ENCODE data around the gene YBEY.

The YBEY gene

DNA sequence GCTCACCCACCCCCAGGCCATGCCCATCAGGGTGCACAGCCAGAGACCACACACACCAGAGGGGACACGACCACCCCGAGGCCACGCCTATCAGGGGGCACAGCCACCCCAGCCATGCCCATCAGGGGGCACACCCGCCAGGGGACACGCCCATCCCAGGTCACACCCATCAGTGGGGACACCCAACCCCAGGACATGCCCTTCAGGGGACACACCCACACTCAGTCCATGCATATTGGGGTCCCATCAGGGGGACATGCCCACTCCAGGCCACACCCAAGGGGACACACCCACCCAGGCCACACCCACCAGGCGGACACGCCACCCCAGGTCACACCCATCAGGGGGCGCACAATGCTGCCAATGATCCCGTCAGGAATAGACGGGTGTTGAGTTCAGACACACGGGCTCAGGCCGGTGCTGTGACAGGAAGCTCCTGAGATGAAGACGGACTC, 21.4 kb upstream of the YBEY start:
- no peak for DNase-seq (ENCODE audit: low read depth in 2 of 2)

DNA sequence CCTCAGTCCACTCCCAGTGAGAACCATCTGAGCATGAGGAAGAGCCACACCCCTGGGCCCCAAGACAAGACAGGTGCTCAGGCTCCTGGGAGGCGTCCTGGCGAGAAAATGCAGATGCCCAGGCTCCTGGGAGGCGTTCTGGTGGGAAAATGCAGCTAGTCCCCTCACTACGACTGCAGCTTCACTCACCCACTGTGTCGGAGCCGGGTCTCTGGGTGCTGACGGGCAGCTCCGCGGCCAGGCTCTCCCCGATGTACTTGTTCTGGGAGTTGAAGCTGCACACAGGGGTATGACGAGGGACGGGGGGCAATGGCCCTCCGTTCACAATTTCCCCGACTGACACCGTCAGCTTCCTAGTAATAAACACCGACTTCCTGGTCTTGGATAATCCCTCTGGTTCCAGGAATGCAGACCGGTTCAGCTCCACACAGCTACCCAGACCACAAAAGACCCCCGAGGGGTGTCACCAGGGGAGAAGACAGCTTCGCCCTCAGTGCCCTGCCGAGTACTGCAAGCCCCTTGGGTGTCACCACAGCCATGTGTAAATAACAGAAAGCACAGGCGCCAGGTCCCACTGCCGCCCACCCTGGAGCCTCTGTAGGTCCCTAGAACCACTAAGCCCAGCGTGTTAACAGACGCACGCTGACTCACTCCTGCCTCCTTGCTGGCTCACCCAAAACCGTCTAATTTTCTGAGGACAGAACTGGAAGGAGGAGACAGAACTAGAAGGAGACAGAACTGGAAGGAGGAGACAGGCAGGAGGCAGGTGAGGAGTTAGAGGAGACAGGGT, 20.2 kb upstream of the YBEY start:
- DNase-seq (ENCODE audit: low read depth in 2 of 2), result no peak

DNA sequence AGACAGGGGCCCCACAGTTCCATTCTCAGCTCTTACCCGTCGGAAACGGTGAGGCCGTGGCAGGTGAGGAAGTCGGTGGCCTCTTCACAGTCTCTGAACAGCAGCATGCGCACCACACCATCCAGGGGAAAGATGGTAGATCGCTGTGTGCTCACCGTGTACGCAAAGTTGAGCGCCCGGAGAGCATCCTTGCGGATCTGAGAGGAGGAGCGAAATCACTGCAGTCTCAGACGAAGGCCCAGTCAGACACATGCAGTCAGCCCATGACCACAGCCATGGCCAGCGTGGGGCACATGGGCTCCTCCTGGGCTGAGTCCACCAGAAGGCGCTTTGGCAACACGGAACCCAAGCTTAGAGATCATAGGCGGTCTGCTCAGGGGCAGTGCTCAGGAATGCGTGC, 19.2 kb upstream of the YBEY start:
- no peak for DNase-seq (ENCODE audit: low read depth in 2 of 2)

DNA sequence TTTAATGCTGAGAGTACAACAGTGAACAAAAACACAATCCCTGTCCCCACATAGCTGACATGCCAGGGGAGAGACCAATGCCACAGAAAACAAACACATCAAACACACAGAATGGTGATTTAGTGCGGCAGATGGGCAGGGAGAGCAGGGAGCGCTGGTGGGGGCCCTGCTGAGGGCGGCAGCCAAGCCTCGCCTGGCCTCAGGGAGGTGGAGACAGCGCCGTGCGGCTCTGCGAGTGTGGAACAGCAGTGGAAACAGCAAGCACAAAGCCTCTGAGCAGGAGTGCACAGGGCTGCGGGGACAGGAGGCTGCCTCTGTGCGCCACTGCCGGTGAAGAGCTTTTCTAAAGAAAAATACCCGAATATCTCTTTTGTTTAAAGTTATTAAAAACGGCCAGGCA, 17.8 kb upstream of the YBEY start:
- DNase-seq (ENCODE audit: low read depth in 2 of 2), result no peak

DNA sequence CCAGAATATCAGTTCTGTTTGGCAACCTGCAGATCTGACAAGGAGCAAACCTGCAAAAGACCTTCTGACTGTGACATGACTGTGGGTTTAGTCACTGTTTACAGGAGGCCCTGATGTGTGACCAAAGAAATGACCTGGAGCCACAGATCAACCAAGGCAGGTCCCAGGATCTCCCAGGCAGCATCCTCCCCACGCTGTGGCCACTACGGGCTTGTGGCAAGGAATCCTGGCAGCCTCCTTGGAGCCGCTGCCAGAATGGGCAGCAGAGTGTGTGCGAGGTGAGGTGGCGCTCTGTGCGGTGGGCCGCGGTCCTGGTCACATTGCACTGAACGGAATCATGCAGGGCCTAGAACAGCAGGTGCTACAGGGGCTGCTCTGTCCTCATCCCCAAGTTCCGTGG, 16.7 kb upstream of the YBEY start:
- DNase-seq (ENCODE audit: low read depth in 2 of 2), result no peak

DNA sequence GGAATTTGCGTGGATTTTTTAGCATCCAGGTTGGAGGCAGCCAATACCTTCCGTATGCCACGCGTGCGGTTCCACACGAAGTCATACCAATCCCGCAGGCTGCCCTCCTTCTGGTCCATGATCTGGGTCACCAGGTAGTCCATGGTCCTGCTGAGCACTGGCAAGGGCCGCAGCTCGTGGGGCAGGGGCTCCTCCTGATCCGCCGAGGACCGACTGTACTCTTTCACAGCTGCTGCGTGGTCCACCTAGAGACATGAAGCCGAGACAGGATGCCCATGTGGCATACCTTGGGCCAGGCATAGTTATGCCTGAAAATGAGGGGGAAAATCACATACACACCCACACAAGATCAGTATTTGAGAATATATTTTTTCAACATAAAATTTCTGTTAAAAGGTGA, 12.8 kb upstream of the YBEY start:
- DNase-seq (ENCODE audit: low read depth in 2 of 2), result no peak

DNA sequence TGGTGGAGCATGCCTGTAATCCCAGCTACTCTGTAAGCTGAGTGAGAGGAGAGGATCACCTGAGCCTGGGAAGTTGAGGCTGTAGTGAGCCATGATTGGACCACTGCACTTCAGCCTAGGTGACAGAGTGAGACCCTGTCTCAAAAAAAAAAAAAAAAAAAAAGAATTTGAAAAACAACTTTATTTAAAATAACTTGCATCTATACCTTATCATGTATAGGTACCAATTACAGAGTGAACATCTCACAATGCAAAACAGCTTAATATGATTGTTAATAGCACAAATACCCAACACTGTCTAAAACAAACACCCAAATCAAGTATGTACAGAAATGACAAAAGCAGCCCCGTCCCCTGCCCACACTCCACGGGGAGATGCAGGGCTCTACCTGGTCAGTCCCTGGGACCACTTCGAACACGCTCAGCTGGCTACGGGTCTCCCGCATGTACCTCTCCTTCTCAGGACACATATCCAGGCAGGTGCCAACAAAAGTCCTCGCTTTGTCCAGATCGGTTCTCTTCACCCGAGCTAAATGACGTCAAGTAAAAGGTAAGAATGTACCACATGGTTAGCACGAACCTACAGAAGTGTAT, 11.2 kb upstream of the YBEY start:
- DNase-seq (ENCODE audit: low read depth in 2 of 2), result no peak

DNA sequence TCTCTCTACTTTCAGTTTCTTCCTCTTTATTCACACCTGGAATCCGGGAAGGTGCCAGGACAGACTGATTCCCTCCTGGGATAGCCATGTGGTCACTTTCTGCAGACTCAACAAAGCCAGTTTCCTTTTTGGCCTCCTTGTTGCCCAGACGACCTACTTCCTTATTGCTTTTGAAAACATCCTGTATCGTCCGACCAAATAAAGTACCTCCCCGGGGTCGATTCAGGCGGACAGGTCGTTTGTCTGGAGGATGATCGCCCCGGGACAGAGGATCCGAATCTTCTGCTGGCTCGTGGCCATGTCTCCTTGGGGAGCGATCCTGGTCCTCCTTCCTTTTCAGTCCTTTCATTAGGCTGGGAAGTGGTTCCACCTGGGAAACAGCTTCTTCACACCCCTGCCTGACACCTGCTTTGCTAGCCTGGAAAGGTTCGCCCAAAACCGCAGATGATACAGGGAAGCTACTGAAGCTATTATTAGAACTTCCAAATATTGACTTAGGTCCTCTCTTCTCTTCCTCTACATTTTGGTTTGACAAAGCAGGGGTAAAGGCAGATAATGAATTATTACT, 2.0 kb upstream of the YBEY start:
- DNase-seq (ENCODE audit: low read depth in 2 of 2), result no peak

DNA sequence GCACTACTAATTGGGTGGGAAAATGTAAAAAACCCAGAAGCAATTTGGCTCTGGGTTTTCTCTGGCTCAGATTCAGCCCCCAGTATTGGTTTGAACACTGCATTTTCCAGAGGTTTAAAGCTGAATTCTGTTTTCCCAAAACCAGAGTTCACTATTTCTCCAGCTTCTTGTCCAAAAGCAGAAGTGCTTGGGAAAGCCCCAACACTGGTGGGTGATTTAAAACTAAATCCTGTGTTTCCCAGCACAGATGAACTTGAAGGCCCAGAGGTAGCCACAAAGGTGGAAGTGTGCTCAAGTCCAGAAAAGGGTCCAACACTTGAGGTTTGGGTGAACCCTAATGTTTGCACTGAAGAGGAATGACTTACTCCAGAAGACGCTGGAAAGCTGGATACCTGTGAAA, 1.4 kb upstream of the YBEY start:
- no peak for DNase-seq (ENCODE audit: low read depth in 2 of 2)

DNA sequence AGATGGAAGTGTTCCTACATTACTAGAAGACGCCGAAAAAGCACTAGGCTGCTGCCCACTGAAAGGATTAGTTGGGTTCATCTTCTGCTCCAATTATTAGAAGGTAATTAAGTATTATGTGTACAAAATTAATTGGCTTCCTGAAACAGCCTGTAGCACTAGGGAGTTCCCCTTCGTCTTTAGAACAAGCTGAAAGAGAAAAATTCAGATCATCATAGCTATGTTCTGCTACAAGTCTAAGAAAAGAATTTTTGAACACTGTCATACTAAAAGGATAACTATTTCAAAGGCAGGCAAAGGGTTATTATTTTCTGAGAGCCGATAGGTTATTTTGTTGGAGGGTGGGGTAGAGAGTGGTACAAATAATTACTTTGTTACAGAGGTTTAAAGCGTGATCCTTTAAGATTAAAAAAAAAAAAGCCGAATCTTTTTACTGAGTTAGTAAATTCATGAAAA, 908 bp upstream of the YBEY start, which contains the start of gene MCM3AP:
TSS of gene MCM3AP (minus strand) at position 406 of the 456 bp plus-strand sequence. CDS start at position 81, 325 bp downstream.
- no peak for DNase-seq (ENCODE audit: low read depth in 2 of 2)

DNA sequence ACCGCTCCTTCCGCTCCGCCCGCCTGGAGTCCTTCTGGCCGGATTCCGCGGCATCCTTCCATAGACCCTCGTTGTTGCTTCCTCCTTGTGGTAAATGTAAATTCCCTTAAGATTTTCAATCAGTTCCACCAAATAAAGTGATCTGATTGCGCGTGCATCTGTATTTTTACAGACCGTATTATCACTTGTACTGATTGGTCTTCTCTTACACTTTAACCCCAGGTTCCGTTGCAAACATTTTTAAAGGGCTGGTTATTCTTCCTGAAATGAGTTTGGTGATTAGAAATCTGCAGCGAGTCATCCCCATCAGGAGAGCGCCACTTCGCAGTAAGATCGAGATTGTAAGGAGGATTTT, 483 bp downstream of the YBEY start:
- no peak for DNase-seq (ENCODE audit: low read depth in 2 of 2)

DNA sequence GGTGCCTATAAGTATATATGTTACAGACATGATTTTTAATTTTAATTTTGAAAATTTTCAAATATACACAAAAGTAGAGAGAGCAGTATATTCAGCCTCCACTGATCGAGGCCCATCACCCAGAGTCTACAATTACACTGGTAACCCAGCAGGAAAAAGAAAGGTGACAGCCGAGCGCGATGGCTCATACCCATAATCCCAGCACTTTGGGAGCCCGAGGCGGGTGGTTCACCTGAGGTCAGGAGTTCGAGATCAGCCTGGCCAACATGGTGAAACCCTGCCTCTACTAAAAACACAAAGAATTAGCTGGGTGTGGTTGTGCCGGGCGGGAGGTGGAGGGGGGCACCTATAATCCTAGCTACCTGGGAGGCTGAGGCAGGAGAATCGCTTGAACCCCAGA, 1.4 kb downstream of the YBEY start:
- DNase-seq (ENCODE audit: low read depth in 2 of 2), result no peak

DNA sequence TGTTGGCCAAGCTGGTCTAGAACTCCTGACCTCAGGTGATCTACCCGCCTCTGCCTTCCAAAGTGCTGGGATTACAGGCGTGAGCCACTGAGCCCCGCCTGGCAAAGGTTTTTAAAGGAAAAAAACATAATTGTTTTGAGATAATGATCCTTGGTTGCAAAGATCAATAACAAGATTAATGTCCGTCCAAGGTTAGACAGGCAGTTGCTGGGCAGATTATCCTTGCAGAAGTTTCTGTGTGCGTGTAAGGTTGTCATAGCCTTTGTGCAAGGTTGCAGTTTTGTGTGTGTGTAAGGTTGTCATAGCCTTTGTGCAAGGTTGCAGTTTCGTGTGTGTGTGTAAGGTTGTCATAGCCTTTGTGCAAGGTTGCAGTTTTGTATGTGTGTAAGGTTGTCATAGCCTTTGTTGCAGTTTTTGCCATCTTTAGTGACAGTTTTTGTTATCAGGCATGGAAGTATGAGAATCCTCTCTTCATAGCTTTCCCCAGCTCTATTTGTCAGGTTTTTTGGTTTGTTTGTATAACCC, 3.6 kb downstream of the YBEY start:
- DNase-seq (ENCODE audit: low read depth in 2 of 2), result no peak

DNA sequence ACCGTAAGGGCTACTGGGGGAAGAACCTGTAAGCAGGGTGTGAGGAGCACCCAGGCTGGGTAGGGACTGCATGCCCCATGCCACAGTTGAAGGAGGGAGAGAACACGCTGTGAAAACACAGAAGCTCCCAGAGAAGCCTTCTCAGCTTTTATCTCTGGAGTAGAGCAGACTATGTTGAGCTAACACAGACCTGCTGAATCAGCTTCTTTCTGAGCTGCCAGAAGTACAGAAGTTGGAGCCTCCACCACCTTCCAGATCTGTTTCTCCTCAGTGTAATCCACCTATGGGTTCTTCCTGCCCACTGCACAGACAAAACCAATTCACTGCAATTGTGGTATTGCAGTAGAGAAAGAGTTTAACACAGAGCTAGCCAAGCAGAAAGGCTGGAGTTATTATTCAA, 5.4 kb downstream of the YBEY start:
- no peak for DNase-seq (ENCODE audit: low read depth in 2 of 2)

DNA sequence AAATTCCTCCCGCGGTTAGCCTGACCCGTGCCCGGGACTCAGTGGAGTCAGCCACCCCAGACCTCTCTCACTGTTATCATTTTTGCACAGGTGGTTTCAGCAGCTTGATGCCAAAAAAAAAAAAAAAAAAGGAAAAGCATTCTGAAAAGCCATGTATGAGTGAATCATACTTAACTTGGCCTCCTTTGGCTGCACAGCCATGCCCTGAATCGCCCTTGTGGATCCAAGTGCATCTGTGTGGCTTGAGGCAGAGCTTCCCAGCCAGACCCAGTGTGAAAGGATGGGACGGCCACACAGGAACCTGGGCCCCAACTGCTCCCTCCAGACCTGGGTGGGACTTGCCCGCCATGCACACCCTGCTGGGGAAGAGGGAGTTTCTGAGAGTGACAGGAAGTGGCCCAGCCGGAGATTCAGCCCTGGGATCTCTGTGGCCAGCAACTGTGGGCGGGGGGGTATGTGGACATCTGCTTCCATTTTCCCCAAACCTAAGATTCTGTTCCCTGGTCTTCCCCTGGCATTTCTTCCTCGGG, 8.6 kb downstream of the YBEY start:
- no peak for DNase-seq (ENCODE audit: low read depth in 2 of 2)

DNA sequence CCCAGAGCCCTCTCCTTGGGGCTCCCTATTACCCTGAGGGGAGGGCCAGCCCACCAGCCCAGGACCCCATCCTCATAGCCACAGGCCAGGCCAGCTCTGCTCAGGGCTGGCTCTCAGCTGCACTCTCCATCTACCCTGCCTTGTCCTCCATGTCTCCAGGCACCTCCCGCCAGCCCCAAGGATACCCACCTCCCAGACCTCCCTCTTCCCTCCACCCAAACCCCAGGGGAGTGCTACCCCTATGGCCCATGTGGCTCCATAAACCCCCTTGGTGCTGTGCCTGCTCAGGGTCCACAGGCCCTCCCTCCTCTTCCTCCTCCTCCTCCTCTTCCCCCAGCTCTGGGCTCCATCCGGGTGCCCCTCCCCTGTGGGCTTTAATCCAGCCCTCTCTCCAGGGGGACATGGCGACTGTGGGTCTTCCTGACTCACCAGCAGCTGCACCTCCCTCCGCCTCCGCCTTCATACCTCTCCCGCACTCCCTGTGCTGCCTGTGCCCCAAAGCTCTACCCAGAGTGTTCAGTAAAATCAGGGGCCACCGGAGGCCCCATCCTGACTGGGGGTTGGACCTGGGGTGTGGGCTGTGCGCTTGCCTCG, 9.1 kb downstream of the YBEY start:
- no peak for DNase-seq (ENCODE audit: low read depth in 2 of 2)

DNA sequence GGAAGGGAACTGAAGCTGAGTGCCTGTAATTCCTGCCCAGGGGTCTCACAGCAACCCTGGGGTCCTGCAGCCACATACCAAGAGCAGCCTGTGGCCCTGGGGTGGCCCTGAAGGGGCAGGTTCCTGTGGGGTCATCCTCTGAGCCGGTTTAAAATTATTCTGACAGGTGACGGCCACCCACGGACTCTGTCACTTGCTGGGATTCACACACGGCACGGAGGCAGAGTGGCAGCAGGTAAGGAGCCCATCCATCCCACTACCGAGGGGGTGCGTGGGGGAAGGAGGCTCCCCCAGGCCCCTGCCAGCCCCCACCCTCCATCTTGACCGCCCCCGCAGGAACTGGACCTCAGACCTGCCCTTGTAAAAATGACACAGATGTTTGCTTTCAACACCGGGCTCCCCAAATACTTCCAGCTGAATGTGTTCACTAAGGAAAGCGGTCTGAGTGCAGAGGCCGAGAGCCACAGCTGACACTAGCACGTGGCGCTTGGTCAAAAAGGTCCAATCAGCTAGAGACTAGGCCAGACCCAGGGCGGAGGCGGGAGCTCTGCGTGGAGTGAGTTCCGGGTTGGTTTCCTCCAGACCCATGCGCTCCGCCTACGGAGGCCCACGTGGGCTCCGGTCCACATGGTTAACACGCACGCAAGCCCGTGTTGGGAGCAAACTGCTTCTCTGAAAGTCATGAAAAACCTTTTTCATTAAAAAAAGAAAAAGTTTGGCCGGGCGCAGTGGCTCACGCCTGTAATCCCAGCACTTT, 10.0 kb downstream of the YBEY start:
- DNase-seq (ENCODE audit: low read depth in 2 of 2), result peak; percentile 34 to 37

DNA sequence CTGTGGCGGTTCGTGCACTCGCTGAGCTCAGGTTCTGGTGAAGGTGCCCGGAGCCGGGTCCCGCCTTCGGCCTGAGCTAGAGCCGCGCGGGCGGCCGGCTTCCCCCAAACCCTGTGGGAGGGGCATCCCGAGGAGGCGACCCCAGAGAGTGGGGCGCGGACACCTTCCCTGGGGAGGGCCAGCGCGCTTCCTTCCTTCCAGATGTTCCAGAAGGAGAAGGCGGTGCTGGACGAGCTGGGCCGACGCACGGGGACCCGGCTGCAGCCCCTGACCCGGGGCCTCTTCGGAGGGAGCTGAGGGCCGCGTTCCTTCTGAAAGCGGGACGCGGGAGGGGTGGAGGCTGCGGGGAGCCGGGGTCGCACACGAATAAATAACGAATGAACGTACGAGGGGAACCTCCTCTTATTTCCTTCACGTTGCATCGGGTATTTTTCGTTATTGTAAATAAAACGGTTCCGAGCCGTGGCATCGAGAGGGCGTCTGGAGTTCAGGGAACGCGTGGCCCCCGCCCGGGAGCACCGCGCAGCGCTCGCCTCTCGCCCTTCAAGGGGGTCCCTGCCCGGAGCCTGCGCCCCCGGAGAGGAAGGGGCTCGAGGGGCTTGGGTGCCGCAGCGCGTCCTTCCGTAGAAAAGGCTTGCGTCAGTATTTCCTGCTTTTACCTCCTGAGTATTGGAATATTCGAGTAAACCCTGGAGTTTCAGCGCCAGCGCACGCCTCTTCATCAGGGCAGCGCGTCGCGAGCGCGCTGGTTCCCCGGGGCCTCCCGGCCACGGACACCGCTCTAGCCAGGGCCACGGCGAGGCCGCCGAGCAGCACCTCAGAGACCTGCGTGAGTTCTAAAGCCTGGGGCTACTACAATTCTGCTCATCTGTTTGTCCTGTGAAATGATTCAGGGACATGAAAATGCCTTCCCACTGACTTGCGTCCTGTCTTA, 11.5 kb downstream of the YBEY start:
- no peak for DNase-seq (ENCODE audit: low read depth in 2 of 2)

DNA sequence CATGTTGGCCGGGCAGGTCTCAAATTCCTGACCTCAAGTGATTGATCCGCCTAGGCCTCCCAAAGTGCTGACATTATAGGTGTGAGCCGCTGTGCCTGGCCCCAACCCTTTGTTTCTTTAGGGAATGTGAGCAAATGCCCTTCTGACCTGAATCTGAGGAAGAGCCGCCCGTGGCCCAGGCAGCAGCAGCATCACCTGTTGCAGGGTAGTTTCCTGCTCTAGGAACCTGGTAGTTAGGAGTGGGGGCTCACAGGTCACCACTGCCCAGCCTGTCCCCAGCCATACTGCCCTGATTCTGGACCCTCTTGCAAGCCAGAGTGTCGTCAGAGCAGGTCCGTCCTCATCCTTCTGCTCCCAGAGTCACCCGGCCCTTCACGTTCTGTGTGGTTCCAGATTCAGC, 13.0 kb downstream of the YBEY start:
- no peak for DNase-seq (ENCODE audit: low read depth in 2 of 2)

DNA sequence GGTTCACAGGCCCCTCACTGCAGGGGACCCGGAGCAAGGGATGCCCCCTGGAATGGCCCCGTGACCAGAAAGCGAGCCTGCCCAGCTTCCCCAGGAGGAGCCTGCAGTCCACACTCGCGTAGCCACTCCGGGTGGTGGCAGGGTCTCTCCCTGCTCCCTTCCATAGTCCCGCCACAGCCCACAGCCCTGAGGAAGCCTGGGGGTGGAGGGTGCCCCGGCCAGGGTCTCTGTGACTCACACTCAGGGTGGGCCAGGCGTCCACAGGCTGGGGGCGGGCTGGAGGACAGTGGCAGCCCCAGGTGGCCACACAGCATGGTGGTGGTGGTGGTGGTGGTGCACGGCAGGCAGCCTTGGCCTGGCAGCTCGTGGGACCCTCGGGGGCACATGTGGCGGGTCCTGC, 15.6 kb downstream of the YBEY start:
- no peak for DNase-seq (ENCODE audit: low read depth in 2 of 2)

All from stimulated activated CD8-positive, alpha-beta memory T cell treated with anti-CD3 and anti-CD28 coated beads, Interleukin-15, amount 100 ng/mL, for 4 hours (primary cell).